Neutrophil (primary cell): ENCODE measurements around the gene EPG5.

ENCODE experiments used
- H3K27ac ChIP-seq: fragments of 200-600 bp; sonication (generic); 2 replicates; pipeline ENCODE4 v1.5.1; 2016; ENCODE audit warnings: mild to moderate bottlenecking, moderate library complexity
- H3K27me3 ChIP-seq: fragments of 200-600 bp; sonication (generic); 2 replicates; pipeline ENCODE4 v1.6.0; 2016; ENCODE audit warnings: mild to moderate bottlenecking
- H3K36me3 ChIP-seq: fragments of 200-600 bp; sonication (generic); 2 replicates; pipeline ENCODE4 v1.5.1; 2017
- H3K4me1 ChIP-seq, 2 experiments: fragments of 200-600 bp in 1 of 2; sonication (generic) in 1 of 2; 1 replicate in 1 of 2; 2 replicates in 1 of 2; pipeline versions ENCODE4 v1.5.1 to v1.6.1; 2013 to 2016; ENCODE audit warnings: low read depth in 1 of 2, low read length in 1 of 2, mild to moderate bottlenecking in 1 of 2, moderate library complexity in 1 of 2; ENCODE audit not compliant: control insufficient read depth in 1 of 2, insufficient read depth in 1 of 2
- H3K4me3 ChIP-seq, 2 experiments: fragments of 200-600 bp in 1 of 2; sonication (generic) in 1 of 2; 1 replicate in 1 of 2; 2 replicates in 1 of 2; pipeline ENCODE4 v1.5.1; 2013 to 2016; ENCODE audit warnings: low read depth in 1 of 2, low read length in 1 of 2, mild to moderate bottlenecking in 1 of 2, moderate library complexity in 1 of 2
- H3K9me3 ChIP-seq: fragments of 200-600 bp; sonication (generic); 2 replicates; pipeline ENCODE4 v1.5.1; 2016
- CTCF ChIP-seq: fragments of 200-600 bp; sonication (generic); IDR thresholded peaks from 2 replicates; pipeline ENCODE4 v1.5.1; 2016; ENCODE audit warnings: antibody characterized with exemption

The EPG5 gene

GRCh38 chr18:45805551-45805950, 161.6 kb downstream of the EPG5 start:
- TF ChIP-seq CTCF = no peak
- Histone ChIP-seq H3K27me3 (no peaks in the 10 kb centered on the region), H3K4me3 (no peak overlapping the region), H3K36me3 (no peaks in the 10 kb centered on the region), H3K9me3 (no peaks in the 10 kb centered on the region), H3K27ac (no peak overlapping the region), H3K4me1 (peaks cover 5% of the 10 kb centered on the region in 2 experiments)

- H3K27ac ChIP-seq = no peak overlapping the region
- no peak for TF ChIP-seq CTCF
- no peaks in the 10 kb centered on the region for H3K27me3 ChIP-seq
- no peak overlapping the region for H3K4me3 ChIP-seq
- H3K9me3 ChIP-seq = no peaks in the 10 kb centered on the region
- peaks cover 5% of the 10 kb centered on the region in 2 experiments for H3K4me1 ChIP-seq
- no peaks in the 10 kb centered on the region for H3K36me3 ChIP-seq
Observed at GRCh38 chr18:45802814-45803492, 164.2 kb downstream of the EPG5 start.

GRCh38 chr18:45801416-45802004, 165.6 kb downstream of the EPG5 start:
- Histone ChIP-seq H3K9me3 (no peaks in the 10 kb centered on the region), H3K27ac (no peak overlapping the region), H3K4me3 (no peak overlapping the region), H3K27me3 (no peaks in the 10 kb centered on the region), H3K36me3 (no peaks in the 10 kb centered on the region), H3K4me1 (peaks cover 5% of the 10 kb centered on the region in 2 experiments)
- TF ChIP-seq CTCF = no peak
